Suppressor macrophage treated with lipopolysaccharide for 4 hours (primary cell): Measurements from ENCODE around the gene BPIFA2.

ENCODE experiments used
- DNase-seq: peaks from one replicate; pipeline ENCODE4 v3.0.0-alpha.2; 2020

BPIFA2 gene

DNA sequence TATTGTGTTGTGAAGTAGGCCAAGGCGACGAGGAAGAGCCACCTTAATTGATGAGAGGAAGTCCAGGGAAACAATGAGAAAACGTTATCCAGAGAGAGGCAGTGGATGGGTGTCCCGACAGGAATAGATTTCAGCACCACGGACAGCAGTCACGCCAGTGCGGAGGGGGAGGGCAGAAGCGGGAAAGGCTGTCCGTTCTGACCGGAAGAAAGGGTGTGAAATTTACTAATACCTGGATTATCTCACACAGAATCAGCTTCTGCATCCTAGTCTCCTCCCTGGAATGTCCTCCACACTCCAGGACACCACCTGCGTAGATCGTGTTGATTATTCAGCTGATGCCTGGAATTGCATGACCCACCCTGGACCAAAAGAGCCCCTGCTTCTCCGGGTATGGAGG is 41.8 kb downstream of the BPIFA2 start:
- DNase-seq, result peak; percentile 70

DNA sequence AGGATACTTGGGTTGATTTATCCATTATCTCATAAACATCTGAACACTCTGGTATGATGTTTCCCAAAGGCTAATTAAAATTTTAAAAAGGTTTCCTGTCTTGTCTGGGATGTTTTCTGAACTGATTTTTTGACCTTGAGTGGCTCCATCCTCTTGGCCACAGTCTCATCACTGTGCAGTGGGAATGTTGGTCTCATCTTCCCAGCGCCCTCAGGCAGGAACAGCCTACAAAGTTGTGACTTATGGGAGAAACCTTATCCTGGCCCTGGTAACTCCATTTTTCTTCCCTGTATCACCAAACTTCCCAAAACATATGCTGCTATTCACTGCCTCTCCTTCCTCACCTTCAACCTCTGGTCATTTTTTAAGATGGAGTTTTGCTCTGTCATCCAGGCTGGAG is 42.4 kb downstream of the BPIFA2 start:
- no peak for DNase-seq

DNA sequence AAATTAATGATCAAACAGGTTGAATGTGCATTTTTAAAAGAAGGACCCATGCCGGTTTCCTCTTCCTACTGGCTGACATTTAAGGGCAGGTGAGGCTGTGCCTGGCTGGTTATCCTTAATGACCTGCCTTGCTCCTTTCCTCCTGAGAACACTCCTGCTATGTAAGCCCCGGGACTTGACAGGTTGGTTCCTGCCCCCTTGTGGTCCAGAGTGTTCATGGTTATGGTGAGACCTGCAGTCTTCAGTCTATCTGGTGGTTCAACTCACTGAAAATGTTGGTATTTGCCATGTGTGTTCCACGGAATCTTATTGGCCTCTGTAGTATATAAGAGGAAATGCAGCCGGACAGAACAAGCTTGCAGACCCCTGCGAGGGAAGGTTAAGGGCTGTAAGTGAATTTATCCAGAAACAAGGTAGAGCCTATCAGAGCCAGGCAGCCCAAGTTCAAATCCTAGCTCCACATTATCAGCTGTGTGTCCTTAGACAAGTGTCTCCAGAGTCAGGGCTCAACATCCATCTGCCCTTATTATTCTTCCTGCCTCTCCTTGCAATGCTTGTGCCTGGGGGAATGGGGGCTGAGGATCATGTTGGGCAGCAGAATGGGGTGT is 44.0 kb downstream of the BPIFA2 start:
- DNase-seq, result peak; percentile 13

DNA sequence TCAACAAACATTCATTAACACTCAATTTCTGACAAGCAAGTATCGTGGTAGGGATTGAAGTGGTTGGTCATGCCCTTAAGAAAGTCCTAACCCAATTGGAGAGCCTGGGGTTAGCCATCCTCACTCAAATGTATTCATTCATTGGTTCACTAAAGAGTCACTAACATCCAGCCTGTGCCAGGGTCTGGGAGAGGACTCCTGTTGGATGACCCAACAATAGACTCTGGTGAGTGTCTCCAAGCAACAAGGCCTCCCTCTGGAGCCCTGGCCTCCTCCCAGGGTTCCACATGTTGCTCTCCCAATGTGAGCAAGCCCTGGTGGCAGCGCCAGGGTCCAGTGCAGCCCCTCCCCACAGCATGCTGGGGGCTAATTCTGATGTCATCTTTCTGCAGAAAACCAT is 49.1 kb downstream of the BPIFA2 start, which contains the start of gene BPIFA3:
TSS of gene BPIFA3 (plus strand) at position 301 of the 400 bp plus-strand sequence. CDS start 185 bp downstream, outside the sequence.
- DNase-seq, result no peak

DNA sequence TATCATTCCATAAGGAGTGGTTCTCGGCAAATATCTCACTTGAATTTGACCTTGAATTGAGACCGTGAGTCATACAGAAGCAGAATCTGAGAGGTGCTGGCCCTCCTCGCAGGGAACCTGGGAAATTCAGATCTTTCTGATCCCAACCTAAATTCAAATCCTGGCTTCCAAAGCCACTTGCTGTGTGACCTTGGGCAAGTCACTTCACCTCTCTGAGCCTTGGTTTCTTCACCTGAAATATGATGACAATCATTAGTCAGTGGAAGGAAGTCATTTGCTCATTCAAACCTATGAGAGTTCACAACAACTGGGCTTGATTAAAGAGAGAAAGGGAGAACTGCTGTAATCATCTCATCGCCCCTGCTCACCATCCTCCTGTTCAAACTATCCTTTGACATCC is 56.4 kb downstream of the BPIFA2 start:
- no peak for DNase-seq

DNA sequence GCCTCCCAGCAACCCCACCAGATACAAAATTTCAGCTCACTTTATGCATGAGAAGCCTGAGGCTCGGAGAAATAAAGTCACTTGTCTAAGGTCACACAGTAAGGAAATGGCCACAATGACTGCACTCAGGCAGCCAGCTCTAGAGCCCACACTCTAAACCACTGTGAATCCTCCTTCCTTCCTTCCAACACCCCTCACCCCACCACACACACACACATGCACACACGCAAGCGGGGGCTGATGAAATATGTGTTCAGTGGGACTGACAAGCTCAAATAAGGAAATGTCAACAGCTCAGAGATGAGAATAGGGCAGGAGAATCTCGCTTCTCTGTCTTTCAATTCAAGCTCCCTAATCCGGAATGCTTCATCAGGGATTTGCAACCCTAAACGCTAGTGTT is 61.9 kb downstream of the BPIFA2 start:
- peak; percentile 40 for DNase-seq
